ENCODE results near the gene CALD1. TPM values are rescaled to one million over a fixed set of nuclear protein-coding genes. Genes with fewer than 3 reads are reported as not detected.

The CALD1 gene
- total RNA-seq, 1 experiment from 2014 or later, result 47.9 TPM

- ChIA-PET CTCF (no interaction called here), POLR2A (ENCODE audit: low non-redundant PET) (no interaction called here)
- intact Hi-C loops (cut with micrococcal nuclease; ENCODE audit: unreplicated experiment), result no loop called here
- Histone ChIP-seq H3K9me3 (ENCODE audit: low read depth, low read length, poor library complexity, severe bottlenecking) (peaks cover 12% of the 10 kb centered on the region), H3K4me3 (ENCODE audit: low read depth, low read length, poor library complexity, severe bottlenecking) (no peak overlapping the region), H3K4me1 (ENCODE audit: insufficient read depth, low read length, poor library complexity, severe bottlenecking) (peaks cover 19% of the 10 kb centered on the region), H3K36me3 (ENCODE audit: insufficient read depth, low read length, poor library complexity, severe bottlenecking) (no peaks in the 10 kb centered on the region), H3K27me3 (replicated peaks; ENCODE audit: insufficient read depth, low read depth, low read length, poor library complexity) (no peaks in the 10 kb centered on the region), H3K27ac (ENCODE audit: low read depth, low read length, poor library complexity, severe bottlenecking) (no peak overlapping the region)
- no peak for TF ChIP-seq EZH2 (IDR thresholded peaks at IDR 0.05; ENCODE audit: borderline replicate concordance, low read depth, low read length, poor library complexity, severe bottlenecking)
- TF ChIP-seq CTCF (conservative IDR thresholded peaks at IDR 0.05; ENCODE audit: low read depth, low read length), result no peak
- DNase-seq (ENCODE audit: low spot score), result no peak
- no TSS peak for BruUV-seq (replicated peaks)
These were observed 114.5 kb downstream of the CALD1 start for GRCh38 chr7:134893920-134894319.

DNA sequence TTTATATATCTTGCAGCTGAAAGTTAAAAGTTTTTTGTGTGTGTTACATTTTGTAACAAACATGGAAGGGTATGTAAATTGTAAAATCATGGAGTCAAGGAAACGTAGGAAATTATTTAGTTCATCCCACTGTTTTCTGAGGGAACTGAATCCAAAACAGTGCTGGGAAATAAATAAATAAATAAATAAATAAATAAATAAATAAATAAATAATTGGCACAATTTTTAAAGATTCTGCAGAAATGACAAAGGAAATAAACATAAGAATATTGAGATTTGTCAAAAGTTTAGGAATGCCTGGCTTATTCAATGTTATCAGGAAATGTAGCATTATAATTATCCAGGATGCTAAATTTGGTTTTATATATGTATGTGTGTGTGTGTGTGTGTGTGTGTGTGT lies 115.5 kb downstream of the CALD1 start:
- CTCF ChIA-PET, result no interaction called here
- Histone ChIP-seq H3K4me3 (ENCODE audit: low read depth, low read length, poor library complexity, severe bottlenecking) (no peak overlapping the region), H3K27ac (ENCODE audit: low read depth, low read length, poor library complexity, severe bottlenecking) (no peak overlapping the region), H3K27me3 (replicated peaks; ENCODE audit: insufficient read depth, low read depth, low read length, poor library complexity) (no peaks in the 10 kb centered on the region), H3K4me1 (ENCODE audit: insufficient read depth, low read length, poor library complexity, severe bottlenecking) (peaks cover 19% of the 10 kb centered on the region), H3K9me3 (ENCODE audit: low read depth, low read length, poor library complexity, severe bottlenecking) (peaks cover 12% of the 10 kb centered on the region), H3K36me3 (ENCODE audit: insufficient read depth, low read length, poor library complexity, severe bottlenecking) (no peaks in the 10 kb centered on the region)
- POLR2A ChIA-PET (ENCODE audit: low non-redundant PET), result no interaction called here
- TF ChIP-seq CTCF (conservative IDR thresholded peaks at IDR 0.05; ENCODE audit: low read depth, low read length) (no peak), EZH2 (IDR thresholded peaks at IDR 0.05; ENCODE audit: borderline replicate concordance, low read depth, low read length, poor library complexity, severe bottlenecking) (no peak)
- intact Hi-C loops (cut with micrococcal nuclease; ENCODE audit: unreplicated experiment), result no loop called here
- no TSS peak for BruUV-seq (replicated peaks)
- DNase-seq (ENCODE audit: low spot score), result no peak

- Histone ChIP-seq H3K9me3 (ENCODE audit: low read depth, low read length, poor library complexity, severe bottlenecking) (peaks cover 12% of the 10 kb centered on the region), H3K36me3 (ENCODE audit: insufficient read depth, low read length, poor library complexity, severe bottlenecking) (no peaks in the 10 kb centered on the region), H3K4me3 (ENCODE audit: low read depth, low read length, poor library complexity, severe bottlenecking) (no peak overlapping the region), H3K27ac (ENCODE audit: low read depth, low read length, poor library complexity, severe bottlenecking) (no peak overlapping the region), H3K4me1 (ENCODE audit: insufficient read depth, low read length, poor library complexity, severe bottlenecking) (peaks cover 8% of the 10 kb centered on the region), H3K27me3 (replicated peaks; ENCODE audit: insufficient read depth, low read depth, low read length, poor library complexity) (no peaks in the 10 kb centered on the region)
- BruUV-seq (replicated peaks), result no TSS peak
- POLR2A ChIA-PET (ENCODE audit: low non-redundant PET), result no interaction called here
- no peak for DNase-seq (ENCODE audit: low spot score)
- intact Hi-C loops (cut with micrococcal nuclease; ENCODE audit: unreplicated experiment), result no loop called here
- CTCF ChIA-PET, result no interaction called here
- TF ChIP-seq EZH2 (IDR thresholded peaks at IDR 0.05; ENCODE audit: borderline replicate concordance, low read depth, low read length, poor library complexity, severe bottlenecking), result no peak
- TF ChIP-seq CTCF (conservative IDR thresholded peaks at IDR 0.05; ENCODE audit: low read depth, low read length), result no peak
These were observed 116.6 kb downstream of the CALD1 start for GRCh38 chr7:134896073-134896472.
